K562 treated with DMSO at 1 percent for 12 hours (cell line): ENCODE measurements around the gene PJA1. TPM values are rescaled to one million over a fixed set of nuclear protein-coding genes. Genes with fewer than 3 reads are reported as not detected.

Experiments used
- total RNA-seq: library from RNA; unstranded; fragments of 300-600 nt; gene quantifications from 2 replicates; pipeline ENCODE4 v1.2.3, GENCODE V29; 2022; ENCODE audit not compliant: insufficient read depth

The PJA1 gene, protein sequence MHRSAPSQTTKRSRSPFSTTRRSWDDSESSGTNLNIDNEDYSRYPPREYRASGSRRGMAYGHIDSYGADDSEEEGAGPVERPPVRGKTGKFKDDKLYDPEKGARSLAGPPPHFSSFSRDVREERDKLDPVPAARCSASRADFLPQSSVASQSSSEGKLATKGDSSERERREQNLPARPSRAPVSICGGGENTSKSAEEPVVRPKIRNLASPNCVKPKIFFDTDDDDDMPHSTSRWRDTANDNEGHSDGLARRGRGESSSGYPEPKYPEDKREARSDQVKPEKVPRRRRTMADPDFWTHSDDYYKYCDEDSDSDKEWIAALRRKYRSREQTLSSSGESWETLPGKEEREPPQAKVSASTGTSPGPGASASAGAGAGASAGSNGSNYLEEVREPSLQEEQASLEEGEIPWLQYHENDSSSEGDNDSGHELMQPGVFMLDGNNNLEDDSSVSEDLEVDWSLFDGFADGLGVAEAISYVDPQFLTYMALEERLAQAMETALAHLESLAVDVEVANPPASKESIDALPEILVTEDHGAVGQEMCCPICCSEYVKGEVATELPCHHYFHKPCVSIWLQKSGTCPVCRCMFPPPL
- 7.3 and 7.8 TPM in 2 replicates for total RNA-seq

DNA sequence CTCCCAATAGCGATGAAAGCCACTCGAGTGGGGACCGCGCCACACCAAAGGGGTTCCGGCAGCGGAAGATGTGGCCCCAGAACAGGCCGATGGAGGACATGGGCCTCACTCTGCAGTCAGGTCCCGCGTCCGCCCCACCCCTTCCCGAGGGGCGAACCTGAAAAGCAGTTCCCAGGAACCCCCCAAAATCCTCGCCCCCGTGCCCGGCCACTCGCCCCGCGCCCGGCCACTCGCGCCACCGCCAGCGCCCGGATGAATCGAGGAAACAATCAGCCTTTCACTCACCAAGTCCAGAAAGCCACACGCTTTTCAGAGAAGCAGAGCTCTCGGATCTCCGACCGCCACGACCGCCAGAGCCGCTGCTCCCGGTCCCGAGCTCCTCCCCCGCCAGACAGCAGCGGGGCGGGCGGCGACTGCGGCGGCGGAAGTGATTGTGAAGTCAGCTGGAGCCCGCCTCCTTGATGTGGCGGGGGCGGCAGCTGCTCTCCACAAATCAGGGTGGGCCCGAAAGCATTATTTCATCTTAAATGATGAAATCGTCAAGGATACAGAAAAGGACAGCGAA lies at the start of gene PJA1:
Gene PJA1 (minus strand): TSS at position 367 of the 565 bp plus-strand sequence. CDS start 2,380 bp downstream, outside the sequence.

